GM12801 (cell line): ENCODE measurements around the gene MTHFD1L.

Experiments used
- CTCF ChIP-seq: IDR thresholded peaks from one replicate; pipeline ENCODE4 v1.5.1; 2011; ENCODE audit warnings: control low read depth; ENCODE audit not compliant: insufficient read length; ENCODE audit errors: extremely low read depth

MTHFD1L gene

GRCh38 chr6:151136141-151136755 is 270.7 kb downstream of the MTHFD1L start:
- no peak for TF ChIP-seq CTCF

GRCh38 chr6:151137542-151137941 is 272.0 kb downstream of the MTHFD1L start:
- no peak for TF ChIP-seq CTCF

DNA sequence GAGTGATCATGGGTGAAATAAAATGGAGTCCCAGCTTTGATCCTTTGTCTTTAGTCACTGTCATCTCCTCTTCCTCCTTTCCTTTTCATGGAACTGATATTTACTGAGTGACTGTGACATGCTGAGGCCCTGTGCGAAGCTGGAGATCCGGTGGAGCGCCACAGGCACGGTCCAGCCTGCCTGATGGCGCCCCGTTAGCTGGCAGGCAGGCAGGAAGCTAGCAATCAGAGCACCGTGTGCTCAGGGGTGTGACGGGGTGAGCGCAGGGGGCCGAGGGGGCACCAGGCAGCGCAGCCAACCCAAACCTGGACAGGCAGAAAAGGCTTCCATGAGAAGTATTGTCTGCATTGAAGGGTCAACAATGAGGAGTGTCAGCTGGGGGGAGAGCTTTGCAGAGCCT is 274.0 kb downstream of the MTHFD1L start:
- TF ChIP-seq CTCF = no peak

GRCh38 chr6:151140767-151141166 is 275.3 kb downstream of the MTHFD1L start:
- no peak for TF ChIP-seq CTCF

- no peak for TF ChIP-seq CTCF
Observed at GRCh38 chr6:151141685-151142084, 276.2 kb downstream of the MTHFD1L start.

DNA sequence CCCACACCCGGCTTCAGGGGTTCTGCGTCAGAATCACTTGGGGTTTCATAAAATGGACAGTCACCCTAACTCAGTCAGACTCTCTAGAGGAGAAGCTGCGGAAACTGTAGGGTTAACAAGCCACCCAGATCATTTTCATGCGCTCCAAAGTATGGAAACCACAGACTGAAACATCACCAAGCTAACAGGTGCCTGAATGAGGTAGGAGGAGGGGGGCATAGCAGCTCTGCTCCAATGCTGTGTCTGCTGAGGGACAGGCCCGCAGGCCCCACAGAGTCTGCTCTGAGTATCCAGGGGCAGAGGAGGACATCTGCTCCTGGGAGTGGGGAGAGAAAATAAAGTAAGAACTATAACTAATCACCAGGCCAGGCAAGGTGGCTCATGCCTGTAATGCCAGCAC is 277.2 kb downstream of the MTHFD1L start:
- no peak for TF ChIP-seq CTCF

GRCh38 chr6:151143337-151143736 is 277.8 kb downstream of the MTHFD1L start:
- no peak for TF ChIP-seq CTCF
